GM12872 (cell line): ENCODE data around the gene ZNF408.

Experiments
- TF ChIP-seq, protein P1 (sequence below): IDR thresholded peaks from 3 replicates; pipeline ENCODE4 v1.5.1; 2011; ENCODE audit warnings: low read depth, mild to moderate bottlenecking, low read length, moderate library complexity; ENCODE audit not compliant: insufficient read depth

The ZNF408 gene

GRCh38 chr11:46671958-46672315 is 28.9 kb upstream of the ZNF408 start:
- TF ChIP-seq, protein P1, sequence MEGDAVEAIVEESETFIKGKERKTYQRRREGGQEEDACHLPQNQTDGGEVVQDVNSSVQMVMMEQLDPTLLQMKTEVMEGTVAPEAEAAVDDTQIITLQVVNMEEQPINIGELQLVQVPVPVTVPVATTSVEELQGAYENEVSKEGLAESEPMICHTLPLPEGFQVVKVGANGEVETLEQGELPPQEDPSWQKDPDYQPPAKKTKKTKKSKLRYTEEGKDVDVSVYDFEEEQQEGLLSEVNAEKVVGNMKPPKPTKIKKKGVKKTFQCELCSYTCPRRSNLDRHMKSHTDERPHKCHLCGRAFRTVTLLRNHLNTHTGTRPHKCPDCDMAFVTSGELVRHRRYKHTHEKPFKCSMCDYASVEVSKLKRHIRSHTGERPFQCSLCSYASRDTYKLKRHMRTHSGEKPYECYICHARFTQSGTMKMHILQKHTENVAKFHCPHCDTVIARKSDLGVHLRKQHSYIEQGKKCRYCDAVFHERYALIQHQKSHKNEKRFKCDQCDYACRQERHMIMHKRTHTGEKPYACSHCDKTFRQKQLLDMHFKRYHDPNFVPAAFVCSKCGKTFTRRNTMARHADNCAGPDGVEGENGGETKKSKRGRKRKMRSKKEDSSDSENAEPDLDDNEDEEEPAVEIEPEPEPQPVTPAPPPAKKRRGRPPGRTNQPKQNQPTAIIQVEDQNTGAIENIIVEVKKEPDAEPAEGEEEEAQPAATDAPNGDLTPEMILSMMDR: no peak

DNA sequence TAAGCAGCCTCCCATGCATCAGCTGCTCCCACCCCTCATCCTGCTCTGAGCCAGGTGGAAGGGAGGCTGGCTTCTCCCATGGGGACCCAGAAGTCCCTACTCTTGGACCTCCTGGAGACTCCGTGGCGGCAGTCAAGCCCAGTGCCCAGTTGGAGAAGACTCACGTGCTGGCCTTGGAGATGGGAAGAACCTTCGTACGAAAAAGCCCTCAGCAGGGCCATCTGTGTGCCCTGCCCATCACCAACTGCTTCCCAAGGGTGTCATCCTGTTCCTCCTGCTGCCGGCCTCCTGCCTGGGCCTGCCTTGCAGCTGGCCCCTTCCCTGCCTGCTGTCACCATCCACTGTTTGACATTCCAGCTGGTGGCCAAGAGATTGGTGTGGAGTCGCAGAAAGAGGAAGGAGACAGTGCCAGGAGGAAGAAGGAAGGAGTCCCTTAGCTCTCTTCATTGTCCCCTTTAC is 28.4 kb upstream of the ZNF408 start:
- TF ChIP-seq, protein P1: no peak

GRCh38 chr11:46673713-46674462 is 26.9 kb upstream of the ZNF408 start:
- TF ChIP-seq, protein P1: no peak

DNA sequence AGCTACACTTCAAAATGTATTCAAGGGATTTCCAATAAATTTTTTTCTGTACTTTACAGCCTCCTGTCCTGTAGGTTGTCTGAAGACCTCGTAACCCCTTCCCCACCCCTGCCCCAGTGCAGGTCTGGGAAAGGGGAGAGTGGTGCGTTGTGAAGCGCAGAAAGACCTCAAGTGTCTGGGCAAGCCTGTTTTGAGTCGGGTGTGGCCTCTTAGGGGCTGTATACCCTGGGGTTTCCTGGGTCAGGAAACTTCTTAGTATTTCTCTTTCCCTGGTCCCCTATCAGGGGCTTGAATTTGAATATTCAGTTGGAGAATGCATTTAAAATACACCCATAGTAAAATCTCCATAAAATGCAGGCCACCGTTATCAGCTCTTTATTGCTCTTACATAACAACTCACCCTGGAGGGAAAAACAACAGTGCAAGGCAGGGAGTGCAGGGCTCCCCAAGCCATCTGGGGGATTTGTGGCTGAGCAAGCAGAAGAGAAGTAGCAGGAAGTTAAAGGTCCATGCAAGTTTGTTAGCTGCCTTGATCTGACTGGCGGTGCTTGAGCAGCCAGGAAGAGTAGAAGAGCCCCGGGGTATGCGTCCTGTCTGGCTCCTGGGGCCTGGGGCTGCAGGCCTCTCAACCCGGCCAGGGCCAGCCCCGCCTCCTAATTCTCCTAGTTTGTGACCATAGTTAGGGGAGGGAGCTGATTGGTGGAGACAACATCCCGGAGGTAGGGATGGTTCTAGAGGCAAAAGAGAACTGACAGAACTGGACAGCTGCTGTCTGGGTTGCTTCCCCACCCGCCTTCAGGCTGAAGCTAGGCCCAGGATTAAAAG is 26.2 kb upstream of the ZNF408 start:
- TF ChIP-seq, protein P1: no peak

DNA sequence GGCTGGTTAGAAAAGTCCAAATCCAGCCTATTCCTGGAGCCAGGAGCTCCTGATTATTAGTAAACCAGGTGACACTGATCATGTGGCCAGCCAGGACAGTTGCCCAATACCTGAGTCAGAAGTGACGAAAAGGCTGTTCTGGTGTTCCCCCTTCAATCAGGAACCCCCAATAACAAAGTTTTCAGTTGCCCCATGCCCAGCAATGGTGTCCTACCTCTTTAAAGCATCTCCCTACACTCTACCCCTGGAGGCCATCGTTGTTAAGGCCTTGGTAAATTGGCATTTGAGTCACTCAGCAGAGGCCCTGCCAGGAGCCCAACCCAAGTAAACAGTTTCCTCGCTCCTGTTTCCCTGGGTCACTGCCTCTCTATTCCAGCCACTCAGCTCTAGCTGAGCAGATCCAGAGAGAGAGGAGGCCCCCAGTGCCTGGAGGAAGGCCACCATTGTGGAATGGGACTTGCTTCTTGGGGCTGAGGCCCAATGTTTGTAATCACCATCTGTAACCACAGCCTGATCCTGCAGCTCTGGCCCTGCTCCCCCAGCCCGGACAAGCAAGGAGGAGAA is 25.5 kb upstream of the ZNF408 start:
- TF ChIP-seq, protein P1: no peak

DNA sequence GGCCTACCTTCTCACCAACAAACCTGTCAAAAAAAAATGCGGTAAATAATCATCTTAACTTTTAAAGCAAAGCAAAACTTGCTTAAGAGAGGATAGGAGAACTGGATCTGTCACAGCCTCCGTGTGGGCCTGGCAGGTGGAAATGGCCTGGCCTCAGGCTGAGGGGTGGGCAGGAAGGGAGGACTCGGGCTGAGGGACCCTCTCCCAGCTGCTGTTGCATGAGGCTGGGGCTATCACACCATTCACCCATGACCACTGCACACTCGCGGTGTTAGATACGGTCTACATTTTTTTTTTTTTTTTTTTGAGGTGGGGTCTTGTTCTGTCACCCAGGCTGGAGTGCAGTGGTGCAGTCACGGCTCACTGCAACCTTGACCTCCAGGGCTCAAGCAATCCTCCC is 24.9 kb upstream of the ZNF408 start:
- TF ChIP-seq, protein P1: no peak

DNA sequence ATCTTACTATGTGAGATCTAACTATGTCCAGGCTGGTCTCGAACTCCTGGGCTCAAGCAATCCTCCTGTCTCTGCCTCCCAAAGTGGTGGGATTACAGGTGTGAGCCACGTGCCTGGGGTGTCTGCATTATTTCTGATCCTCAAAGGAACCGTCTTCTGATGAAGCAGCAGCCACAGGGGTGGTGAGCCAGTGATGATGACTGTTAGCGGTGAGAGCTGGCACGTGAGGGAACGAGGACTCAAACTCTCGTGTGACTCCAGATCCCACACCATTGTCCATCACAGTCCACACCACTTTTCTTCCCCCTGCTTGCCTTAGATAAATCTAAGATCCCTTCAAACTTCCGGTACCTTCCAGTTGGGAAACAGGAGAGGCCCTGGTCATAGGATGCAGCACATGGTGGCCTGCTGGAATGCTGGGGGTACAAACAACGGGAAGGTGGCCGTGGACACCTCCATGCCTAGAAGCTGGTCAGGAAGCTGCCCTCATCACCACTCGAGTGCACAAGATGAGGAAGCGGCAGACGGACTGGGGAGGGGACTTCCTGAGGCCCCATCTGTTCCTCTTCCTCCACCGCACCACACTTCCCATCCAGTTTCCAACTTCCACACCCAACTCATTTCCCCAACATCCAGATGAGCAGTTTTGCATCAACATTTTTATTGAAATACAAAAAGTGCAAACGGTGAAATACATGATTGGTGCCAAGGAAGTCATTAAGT is 24.2 kb upstream of the ZNF408 start:
- TF ChIP-seq, protein P1: no peak
